Measurements from ENCODE around the gene ARPC1A. TPM values are rescaled to one million over a fixed set of nuclear protein-coding genes. Genes with fewer than 3 reads are reported as not detected.
A peak's percentile ranks its signal among the peaks of the same experiment; 100 is the strongest.

The ARPC1A gene
- total RNA-seq, 1 donor = 132 TPM

GRCh38 chr7:99392659-99393354 lies 67.1 kb downstream of the ARPC1A start:
- Histone ChIP-seq H2AFZ (ENCODE audit: low read length) (no peak overlapping the region), H3K27ac (ENCODE audit: low read depth, low read length) (no peak overlapping the region), H3K4me2 (ENCODE audit: insufficient read depth, low read length) (peak overlapping the region; percentile 61), H3K79me2 (ENCODE audit: insufficient read depth, low read length) (peaks cover 31% of the 10 kb centered on the region), H3K27me3 (ENCODE audit: insufficient read depth, low read length) (no peaks in the 10 kb centered on the region), H3K4me3 (ENCODE audit: insufficient read depth, low read length) (peak overlapping the region; percentile 33), H3K36me3 (ENCODE audit: insufficient read depth, low read length) (peaks cover 82% of the 10 kb centered on the region), H3K4me1 (ENCODE audit: insufficient read depth, low read length) (no peaks in the 10 kb centered on the region), H4K20me1 (ENCODE audit: insufficient read depth, low read length) (peaks cover 27% of the 10 kb centered on the region), H3K9me3 (ENCODE audit: low read depth, low read length) (no peaks in the 10 kb centered on the region)
- peak; percentile 84 for DNase-seq (ENCODE audit: insufficient read length, low spot score, missing footprints)
- TF ChIP-seq, protein P1, sequence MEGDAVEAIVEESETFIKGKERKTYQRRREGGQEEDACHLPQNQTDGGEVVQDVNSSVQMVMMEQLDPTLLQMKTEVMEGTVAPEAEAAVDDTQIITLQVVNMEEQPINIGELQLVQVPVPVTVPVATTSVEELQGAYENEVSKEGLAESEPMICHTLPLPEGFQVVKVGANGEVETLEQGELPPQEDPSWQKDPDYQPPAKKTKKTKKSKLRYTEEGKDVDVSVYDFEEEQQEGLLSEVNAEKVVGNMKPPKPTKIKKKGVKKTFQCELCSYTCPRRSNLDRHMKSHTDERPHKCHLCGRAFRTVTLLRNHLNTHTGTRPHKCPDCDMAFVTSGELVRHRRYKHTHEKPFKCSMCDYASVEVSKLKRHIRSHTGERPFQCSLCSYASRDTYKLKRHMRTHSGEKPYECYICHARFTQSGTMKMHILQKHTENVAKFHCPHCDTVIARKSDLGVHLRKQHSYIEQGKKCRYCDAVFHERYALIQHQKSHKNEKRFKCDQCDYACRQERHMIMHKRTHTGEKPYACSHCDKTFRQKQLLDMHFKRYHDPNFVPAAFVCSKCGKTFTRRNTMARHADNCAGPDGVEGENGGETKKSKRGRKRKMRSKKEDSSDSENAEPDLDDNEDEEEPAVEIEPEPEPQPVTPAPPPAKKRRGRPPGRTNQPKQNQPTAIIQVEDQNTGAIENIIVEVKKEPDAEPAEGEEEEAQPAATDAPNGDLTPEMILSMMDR (IDR thresholded peaks at IDR 0.05; ENCODE audit: extremely low read depth, low read depth, low read length) = no peak

DNA sequence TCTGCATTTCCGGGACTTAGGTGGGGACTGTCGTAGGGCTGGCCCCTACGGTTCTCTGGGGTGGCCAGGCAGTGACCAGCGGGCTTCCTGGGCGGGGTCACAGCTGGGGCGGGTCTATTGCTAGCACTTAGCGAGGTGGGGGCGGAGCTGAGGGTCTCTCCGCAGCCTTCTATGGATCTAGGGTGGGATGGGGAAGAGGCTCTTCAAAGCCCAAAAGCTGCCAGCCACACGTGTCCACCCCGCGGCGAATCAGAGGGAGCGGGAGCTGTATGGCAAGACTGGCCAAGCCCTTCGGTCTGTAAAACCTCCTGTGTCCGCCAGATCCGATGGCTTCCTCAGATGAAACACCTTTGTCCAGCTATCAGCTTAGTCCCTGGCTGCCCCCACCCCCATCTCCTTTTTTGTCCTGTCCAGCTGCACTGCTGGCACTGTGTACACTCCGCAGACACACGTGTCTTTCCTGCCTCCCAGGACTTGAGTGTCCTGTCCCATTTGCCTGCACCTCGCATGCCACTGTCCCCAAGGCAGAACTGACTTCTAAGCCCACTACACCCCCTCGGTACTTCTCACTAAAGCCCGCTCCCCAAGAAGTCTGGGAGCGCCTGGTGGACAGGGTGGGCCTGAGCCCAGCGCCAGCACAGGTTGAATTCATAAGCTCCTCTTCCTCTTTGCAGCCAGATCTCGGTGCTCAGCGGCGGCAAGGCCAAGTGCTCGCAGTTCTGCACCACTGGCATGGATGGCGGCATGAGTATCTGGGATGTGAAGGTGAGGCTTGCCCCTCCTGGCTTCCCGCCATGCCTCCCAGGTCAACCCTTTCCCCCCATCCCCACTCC lies 67.9 kb downstream of the ARPC1A start:
- peak; percentile 85 for DNase-seq (ENCODE audit: insufficient read length, low spot score, missing footprints)
- no peak overlapping the region for H3K27ac ChIP-seq (ENCODE audit: low read depth, low read length)
- H4K20me1 ChIP-seq (ENCODE audit: insufficient read depth, low read length) = peaks cover 27% of the 10 kb centered on the region
- H3K4me2 ChIP-seq (ENCODE audit: insufficient read depth, low read length) = peak overlapping the region; percentile 61
- no peaks in the 10 kb centered on the region for H3K9me3 ChIP-seq (ENCODE audit: low read depth, low read length)
- no peaks in the 10 kb centered on the region for H3K27me3 ChIP-seq (ENCODE audit: insufficient read depth, low read length)
- peaks cover 31% of the 10 kb centered on the region for H3K79me2 ChIP-seq (ENCODE audit: insufficient read depth, low read length)
- TF ChIP-seq, protein P1 (IDR thresholded peaks at IDR 0.05; ENCODE audit: extremely low read depth, low read depth, low read length) = no peak
- peaks cover 79% of the 10 kb centered on the region for H3K36me3 ChIP-seq (ENCODE audit: insufficient read depth, low read length)
- H3K4me1 ChIP-seq (ENCODE audit: insufficient read depth, low read length) = no peaks in the 10 kb centered on the region
- no peak overlapping the region for H2AFZ ChIP-seq (ENCODE audit: low read length)
- no peak overlapping the region for H3K4me3 ChIP-seq (ENCODE audit: insufficient read depth, low read length)

DNA sequence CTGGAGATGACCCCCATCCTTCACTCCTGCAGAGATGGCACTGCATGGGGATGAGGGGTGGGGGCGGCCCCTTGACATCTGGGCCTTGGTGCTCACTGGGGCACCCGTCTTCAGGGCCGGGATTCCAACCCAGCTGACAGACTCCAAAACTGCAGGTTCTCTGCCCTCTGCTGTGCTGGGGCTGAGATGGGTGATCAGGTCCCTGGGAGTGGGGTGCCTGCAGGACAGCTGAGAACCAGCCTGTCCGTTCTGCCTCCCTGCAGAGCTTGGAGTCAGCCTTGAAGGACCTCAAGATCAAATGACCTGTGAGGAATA lies 68.4 kb downstream of the ARPC1A start:
- H2AFZ ChIP-seq (ENCODE audit: low read length) = no peak overlapping the region
- TF ChIP-seq, protein P1 (IDR thresholded peaks at IDR 0.05; ENCODE audit: extremely low read depth, low read depth, low read length) = no peak
- H3K27ac ChIP-seq (ENCODE audit: low read depth, low read length) = no peak overlapping the region
- H3K27me3 ChIP-seq (ENCODE audit: insufficient read depth, low read length) = no peaks in the 10 kb centered on the region
- H3K36me3 ChIP-seq (ENCODE audit: insufficient read depth, low read length) = peaks cover 79% of the 10 kb centered on the region
- no peak overlapping the region for H3K4me3 ChIP-seq (ENCODE audit: insufficient read depth, low read length)
- H3K79me2 ChIP-seq (ENCODE audit: insufficient read depth, low read length) = peaks cover 31% of the 10 kb centered on the region
- DNase-seq (ENCODE audit: insufficient read length, low spot score, missing footprints) = peak; percentile 68
- no peaks in the 10 kb centered on the region for H3K9me3 ChIP-seq (ENCODE audit: low read depth, low read length)
- no peaks in the 10 kb centered on the region for H3K4me1 ChIP-seq (ENCODE audit: insufficient read depth, low read length)
- H3K4me2 ChIP-seq (ENCODE audit: insufficient read depth, low read length) = no peak overlapping the region
- H4K20me1 ChIP-seq (ENCODE audit: insufficient read depth, low read length) = peaks cover 27% of the 10 kb centered on the region
